Brain microvascular endothelial cell (primary cell): ENCODE data around the gene PLIN5.
A peak's percentile ranks its signal among the peaks of the same experiment; 100 is the strongest.

ENCODE experiments used
- DNase-seq: peaks from one replicate; pipeline ENCODE4 v3.0.0-alpha.2; 2020
- H3K27ac ChIP-seq: fragments of 250-450 bp; sonication (Bioruptor Pico); 2 replicates; pipeline ENCODE4 v1.5.1; 2020; ENCODE audit warnings: mild to moderate bottlenecking, moderate library complexity
- H3K27me3 ChIP-seq: fragments of 250-450 bp; sonication (Bioruptor Pico); replicated peaks from 2 replicates; pipeline ENCODE4 v1.5.1; 2020; ENCODE audit warnings: mild to moderate bottlenecking
- H3K36me3 ChIP-seq: fragments of 250-450 bp; sonication (Bioruptor Pico); replicated peaks from 2 replicates; pipeline ENCODE4 v1.5.1; 2020; ENCODE audit warnings: mild to moderate bottlenecking
- H3K4me3 ChIP-seq: 2 replicates; pipeline ENCODE4 v1.5.1; 2011; ENCODE audit warnings: low read depth, mild to moderate bottlenecking, control low read depth, low read length, moderate library complexity
- in situ Hi-C: cut with HindIII; loops from 2 replicates; pipeline ENCODE4 v1.10.0; 2017; ENCODE audit warnings: low sequenced_read_pairs, low pct_ligation_motif_present
- TF ChIP-seq, protein P1 (sequence below): IDR thresholded peaks from 2 replicates; pipeline ENCODE4 v1.5.1; 2011; ENCODE audit warnings: low read depth, mild to moderate bottlenecking, moderate library complexity, low read length, control low read depth, inconsistent platforms; ENCODE audit errors: missing control alignments

The PLIN5 gene, protein sequence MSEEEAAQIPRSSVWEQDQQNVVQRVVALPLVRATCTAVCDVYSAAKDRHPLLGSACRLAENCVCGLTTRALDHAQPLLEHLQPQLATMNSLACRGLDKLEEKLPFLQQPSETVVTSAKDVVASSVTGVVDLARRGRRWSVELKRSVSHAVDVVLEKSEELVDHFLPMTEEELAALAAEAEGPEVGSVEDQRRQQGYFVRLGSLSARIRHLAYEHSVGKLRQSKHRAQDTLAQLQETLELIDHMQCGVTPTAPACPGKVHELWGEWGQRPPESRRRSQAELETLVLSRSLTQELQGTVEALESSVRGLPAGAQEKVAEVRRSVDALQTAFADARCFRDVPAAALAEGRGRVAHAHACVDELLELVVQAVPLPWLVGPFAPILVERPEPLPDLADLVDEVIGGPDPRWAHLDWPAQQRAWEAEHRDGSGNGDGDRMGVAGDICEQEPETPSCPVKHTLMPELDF

GRCh38 chr19:4534836-4535658 lies at the start of gene PLIN5:
PLIN5 (minus strand) TSS chr19:4535224; CDS start chr19:4534074, 1,150 bp downstream.
- in situ Hi-C loops, result no loop called here
- TF ChIP-seq, protein P1, sequence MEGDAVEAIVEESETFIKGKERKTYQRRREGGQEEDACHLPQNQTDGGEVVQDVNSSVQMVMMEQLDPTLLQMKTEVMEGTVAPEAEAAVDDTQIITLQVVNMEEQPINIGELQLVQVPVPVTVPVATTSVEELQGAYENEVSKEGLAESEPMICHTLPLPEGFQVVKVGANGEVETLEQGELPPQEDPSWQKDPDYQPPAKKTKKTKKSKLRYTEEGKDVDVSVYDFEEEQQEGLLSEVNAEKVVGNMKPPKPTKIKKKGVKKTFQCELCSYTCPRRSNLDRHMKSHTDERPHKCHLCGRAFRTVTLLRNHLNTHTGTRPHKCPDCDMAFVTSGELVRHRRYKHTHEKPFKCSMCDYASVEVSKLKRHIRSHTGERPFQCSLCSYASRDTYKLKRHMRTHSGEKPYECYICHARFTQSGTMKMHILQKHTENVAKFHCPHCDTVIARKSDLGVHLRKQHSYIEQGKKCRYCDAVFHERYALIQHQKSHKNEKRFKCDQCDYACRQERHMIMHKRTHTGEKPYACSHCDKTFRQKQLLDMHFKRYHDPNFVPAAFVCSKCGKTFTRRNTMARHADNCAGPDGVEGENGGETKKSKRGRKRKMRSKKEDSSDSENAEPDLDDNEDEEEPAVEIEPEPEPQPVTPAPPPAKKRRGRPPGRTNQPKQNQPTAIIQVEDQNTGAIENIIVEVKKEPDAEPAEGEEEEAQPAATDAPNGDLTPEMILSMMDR, result no peak
- no peaks in the 10 kb centered on the region for H3K36me3 ChIP-seq
- no peak within 1 kb of the TSS for H3K4me3 ChIP-seq
- peak; percentile 54 for DNase-seq
- no peak within 1 kb of the TSS for H3K27ac ChIP-seq
- peaks cover 6% of the 10 kb centered on the region for H3K27me3 ChIP-seq

DNA sequence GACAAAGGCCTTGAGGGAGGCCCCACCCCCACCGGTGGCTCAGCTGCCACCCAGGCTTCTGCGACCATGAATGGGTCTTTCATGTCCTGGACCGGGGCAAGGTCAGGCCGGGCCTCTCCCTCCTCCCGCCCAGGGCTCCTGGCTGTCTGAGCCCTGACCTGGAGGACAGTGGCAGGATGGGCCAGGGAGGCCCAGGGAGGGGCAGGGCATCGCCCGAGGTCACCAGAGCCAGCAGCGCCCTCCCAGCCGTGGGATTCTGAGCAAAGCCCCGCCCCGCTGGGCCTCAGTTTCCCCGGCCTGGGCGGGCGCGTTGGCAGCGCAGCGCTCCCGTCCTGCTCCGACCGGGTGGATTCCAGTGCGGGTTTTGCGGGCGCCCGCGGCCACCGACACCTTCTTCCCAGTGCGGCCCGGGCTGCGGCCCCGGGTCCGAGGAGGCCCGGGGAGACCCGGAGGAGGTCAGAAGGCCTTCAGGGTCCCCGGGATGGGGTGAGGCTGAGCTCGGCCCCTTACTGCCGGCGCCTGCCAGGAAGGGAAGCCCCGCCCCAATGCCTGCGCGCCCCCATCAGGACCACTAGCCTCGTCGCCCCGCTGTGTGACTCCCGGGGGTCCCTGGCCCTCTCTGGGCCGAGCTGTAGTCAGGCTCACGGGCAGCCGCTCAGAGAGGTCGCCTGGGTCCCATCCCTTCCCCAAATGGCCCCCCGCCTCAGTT lies 49.1 kb upstream of the PLIN5 start:
- TF ChIP-seq, protein P1, result no peak
- peaks cover 32% of the 10 kb centered on the region for H3K27me3 ChIP-seq
- H3K4me3 ChIP-seq, result peak overlapping the region; percentile 32
- no peak for DNase-seq
- no peak overlapping the region for H3K27ac ChIP-seq
- H3K36me3 ChIP-seq, result no peaks in the 10 kb centered on the region
- in situ Hi-C loops, result no loop called here

DNA sequence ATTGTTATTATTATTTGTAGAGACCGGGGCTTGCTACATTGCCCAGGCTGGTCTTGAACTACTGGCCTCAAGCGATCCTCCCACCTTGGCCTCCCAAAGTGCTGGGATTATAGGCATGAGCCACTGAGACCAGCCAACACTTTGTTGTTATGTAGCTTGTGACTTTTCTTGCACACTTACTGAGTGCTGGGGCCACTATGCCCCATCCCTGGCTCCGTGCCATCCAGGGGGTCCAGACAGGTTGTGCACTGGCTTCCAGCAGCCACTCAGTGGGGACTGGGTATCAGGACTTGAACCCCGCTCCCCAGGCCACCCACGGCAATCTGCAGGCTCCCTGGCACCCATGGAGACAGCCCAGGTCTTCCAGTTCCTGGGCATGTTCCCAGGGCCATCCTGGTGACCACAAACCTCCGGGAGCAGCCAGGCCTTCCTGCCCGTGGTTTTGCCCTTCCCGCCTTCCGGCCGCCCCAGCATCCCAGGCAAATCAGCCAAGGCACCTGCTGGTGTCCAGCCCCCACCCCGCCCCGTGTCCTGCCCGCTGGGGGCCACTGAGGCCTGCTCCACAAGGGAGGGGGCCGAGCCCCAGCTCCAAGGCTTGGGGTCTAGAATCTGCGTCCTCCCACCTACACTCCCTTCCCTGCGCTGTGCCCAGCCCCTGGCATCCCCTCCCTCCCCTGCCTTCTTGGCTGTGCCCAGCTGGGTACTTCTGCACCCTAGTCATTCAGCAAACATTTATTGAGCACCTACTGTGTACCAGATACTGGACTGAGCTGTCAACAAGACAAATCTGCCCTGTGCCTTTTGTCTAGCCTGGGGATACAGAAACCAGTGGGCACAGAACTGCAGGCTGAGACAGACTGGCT lies 48.2 kb upstream of the PLIN5 start:
- TF ChIP-seq, protein P1, result no peak
- no peak for DNase-seq
- Histone ChIP-seq H3K27me3 (peaks cover 36% of the 10 kb centered on the region), H3K36me3 (no peaks in the 10 kb centered on the region), H3K4me3 (no peak overlapping the region), H3K27ac (no peak overlapping the region)
- in situ Hi-C loops, result no loop called here

DNA sequence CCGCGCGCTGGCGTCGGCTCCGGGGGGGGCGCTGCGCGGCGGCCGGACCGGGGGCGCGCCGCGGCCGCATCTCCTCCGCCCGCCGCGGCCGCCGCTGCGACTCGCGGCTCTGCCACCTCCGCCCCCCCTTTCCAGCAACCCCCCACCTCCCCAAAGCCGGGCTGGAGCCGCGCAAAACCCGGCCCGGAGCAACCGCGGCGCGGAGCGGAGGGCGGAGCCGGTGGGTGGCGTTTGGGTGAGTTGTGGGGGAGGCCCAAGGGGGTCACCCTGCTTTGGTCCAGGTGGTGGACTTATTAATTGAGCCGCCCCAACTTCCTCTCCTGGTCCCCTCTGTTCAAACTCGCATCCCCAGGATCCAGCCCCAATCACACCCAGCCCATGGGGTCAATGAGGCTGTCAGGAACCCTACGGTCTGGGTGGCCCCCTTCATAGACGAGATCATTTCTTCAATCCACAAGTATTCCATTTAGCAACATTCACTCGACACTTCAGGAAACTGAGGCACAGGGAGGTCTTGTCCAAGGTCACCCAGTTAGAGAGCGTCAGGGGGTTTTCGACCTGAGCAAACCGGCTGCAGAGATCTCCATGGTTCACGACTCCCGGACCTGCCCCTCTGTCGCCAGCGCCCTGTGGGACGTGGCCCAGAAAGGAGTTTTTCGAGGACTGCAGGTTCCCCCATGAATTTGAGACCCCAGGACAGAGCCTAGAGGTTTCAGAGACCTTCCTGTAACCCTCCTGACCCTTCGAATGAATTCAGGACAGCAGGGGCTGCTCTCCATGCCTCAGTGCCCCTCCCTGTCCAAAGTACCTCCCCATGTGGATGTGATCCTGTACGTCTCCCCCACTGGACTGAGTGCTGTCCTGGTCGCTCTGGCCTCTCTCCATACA lies 46.9 kb upstream of the PLIN5 start:
- TF ChIP-seq, protein P1, result no peak
- in situ Hi-C loops, result no loop called here
- H3K27me3 ChIP-seq, result peaks cover 36% of the 10 kb centered on the region
- no peak overlapping the region for H3K4me3 ChIP-seq
- H3K27ac ChIP-seq, result no peak overlapping the region
- H3K36me3 ChIP-seq, result no peaks in the 10 kb centered on the region
- no peak for DNase-seq
